Measurements from ENCODE around the gene MYNN.

MYNN gene

GRCh38 chr3:169836942-169837275 lies 63.7 kb downstream of the MYNN start:
- Histone ChIP-seq H3K27me3 (ENCODE audit: control insufficient read depth, insufficient read depth, low read length) (no peaks in the 10 kb centered on the region), H3K9me3 (ENCODE audit: control insufficient read depth, low read depth, low read length) (no peaks in the 10 kb centered on the region), H3K36me3 (ENCODE audit: control insufficient read depth, low read depth, low read length) (no peaks in the 10 kb centered on the region), H3K27ac (ENCODE audit: low read length) (no peak overlapping the region), H3K9ac (ENCODE audit: low read length) (no peak overlapping the region), H3K4me3 (ENCODE audit: low read length) (no peak overlapping the region), H3K4me1 (ENCODE audit: control insufficient read depth, low read depth, low read length) (no peaks in the 10 kb centered on the region)

DNA sequence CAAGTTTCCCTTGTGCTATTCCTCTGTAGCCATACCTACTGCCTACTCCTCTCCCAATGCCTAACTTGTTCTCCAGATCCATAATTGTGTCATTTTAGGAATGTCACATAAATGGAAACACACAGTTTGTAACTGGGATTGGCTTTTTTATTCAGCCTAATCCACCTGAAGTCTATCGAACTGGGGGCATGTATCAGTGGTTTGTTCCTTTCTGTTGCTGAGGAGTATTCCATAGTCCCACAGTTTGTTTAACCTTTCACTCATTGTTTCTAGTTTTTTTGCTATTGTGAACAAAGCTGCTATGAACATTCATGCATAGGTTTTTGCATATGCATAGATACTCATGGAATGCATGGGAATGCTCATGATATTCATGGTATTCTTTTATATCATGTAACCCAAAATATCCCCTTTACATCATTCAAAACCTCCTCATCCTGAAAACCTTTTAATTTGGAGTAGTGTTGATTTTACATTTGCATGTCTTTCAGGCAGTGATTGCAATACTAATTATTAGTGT lies 65.4 kb downstream of the MYNN start:
- H3K36me3 ChIP-seq (ENCODE audit: control insufficient read depth, low read depth, low read length) = no peaks in the 10 kb centered on the region
- no peaks in the 10 kb centered on the region for H3K4me1 ChIP-seq (ENCODE audit: control insufficient read depth, low read depth, low read length)
- no peak overlapping the region for H3K9ac ChIP-seq (ENCODE audit: low read length)
- no peak overlapping the region for H3K4me3 ChIP-seq (ENCODE audit: low read length)
- no peaks in the 10 kb centered on the region for H3K27me3 ChIP-seq (ENCODE audit: control insufficient read depth, insufficient read depth, low read length)
- no peaks in the 10 kb centered on the region for H3K9me3 ChIP-seq (ENCODE audit: control insufficient read depth, low read depth, low read length)
- H3K27ac ChIP-seq (ENCODE audit: low read length) = no peak overlapping the region
